GM19455 (cell line): ENCODE data around the gene NFKB1.
A peak's percentile ranks its signal among the peaks of the same experiment; 100 is the strongest.

Experiments used
- ATAC-seq: cut with Tn5 transposase; IDR thresholded peaks from one replicate; pipeline ENCODE4 v1.9.1; 2021; ENCODE audit not compliant: unreplicated experiment

Gene NFKB1

DNA sequence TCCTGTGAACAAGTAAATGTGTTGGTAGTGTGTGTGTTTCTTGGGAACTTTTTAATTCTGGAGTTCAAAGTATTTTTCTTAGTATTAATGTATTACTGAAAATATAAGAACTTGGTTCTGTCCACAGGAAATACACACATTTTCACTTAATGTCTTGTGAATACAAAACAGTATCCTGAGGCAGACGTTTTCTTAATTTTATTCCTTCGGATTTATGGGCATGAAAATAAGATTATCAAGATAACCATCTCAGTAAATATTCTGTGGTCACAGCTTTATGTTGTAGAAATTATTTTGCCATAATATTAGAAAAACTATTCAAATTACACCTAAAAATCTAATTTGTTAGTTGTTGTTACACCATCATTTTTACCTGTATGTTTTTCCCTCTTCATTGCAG lies 29.8 kb downstream of the NFKB1 start:
- ATAC-seq: no peak

DNA sequence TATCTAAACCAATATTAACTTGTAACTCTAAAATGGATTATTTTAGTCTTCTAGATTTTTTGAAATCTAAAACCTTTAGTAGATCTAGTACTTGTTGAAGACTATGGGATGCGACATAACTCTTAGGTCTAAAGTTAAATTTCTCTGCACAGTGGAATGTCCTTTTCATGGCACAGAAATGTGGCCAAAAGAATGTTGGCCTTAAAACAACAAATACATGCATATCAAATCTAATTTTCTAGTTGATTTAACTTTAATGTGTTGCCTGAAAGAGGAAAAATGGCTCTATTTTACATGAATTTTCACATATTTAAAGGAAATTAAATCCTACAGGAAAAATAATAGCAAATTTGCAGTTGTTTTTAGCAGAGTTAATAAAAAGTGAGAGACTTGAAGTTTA lies 30.3 kb downstream of the NFKB1 start:
- no peak for ATAC-seq

GRCh38 chr4:102533348-102533747 lies 32.2 kb downstream of the NFKB1 start:
- ATAC-seq: no peak

DNA sequence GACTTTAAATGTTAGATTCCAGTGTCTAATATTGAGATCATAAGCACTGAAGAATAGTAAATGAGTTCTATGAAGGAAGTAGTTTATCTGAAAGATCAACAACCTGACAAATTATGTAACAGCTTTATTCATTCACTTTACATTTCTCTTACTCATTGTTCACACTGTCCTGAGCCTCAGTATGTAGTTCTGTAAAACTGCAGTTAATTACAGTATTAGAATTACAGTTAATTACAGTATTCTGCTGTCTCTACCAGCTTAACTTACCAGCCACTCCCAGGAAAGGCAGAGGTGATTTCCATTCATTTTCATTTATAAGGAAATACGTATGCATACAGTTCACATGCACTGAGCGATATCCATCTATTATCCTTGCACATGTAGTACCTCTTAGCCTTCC lies 32.7 kb downstream of the NFKB1 start:
- no peak for ATAC-seq

- no peak for ATAC-seq
Measured at GRCh38 chr4:102534845-102535244, 33.7 kb downstream of the NFKB1 start.

GRCh38 chr4:102535398-102536082 lies 34.4 kb downstream of the NFKB1 start:
- peak; percentile 68 for ATAC-seq

DNA sequence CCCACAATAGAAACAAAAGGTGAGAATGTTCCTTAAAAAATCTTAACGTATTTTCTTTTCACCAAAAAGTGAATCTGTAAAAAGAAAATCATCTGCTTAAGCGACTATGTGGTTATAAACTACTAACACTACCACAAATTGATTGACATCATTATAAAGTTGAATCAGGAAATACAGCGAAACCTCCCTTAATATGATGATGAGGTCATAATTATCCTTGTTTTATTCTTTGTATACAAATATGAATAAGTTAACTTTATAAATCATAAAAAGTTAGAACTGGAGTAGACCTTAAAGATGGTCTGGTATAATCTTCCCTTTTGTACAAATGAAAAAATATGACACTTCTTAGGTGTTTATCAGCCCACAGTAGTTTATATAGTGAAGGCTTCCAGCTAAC lies 35.6 kb downstream of the NFKB1 start:
- no peak for ATAC-seq

GRCh38 chr4:102537269-102537668 lies 36.1 kb downstream of the NFKB1 start:
- no peak for ATAC-seq

GRCh38 chr4:102541697-102542096 lies 40.5 kb downstream of the NFKB1 start:
- no peak for ATAC-seq

DNA sequence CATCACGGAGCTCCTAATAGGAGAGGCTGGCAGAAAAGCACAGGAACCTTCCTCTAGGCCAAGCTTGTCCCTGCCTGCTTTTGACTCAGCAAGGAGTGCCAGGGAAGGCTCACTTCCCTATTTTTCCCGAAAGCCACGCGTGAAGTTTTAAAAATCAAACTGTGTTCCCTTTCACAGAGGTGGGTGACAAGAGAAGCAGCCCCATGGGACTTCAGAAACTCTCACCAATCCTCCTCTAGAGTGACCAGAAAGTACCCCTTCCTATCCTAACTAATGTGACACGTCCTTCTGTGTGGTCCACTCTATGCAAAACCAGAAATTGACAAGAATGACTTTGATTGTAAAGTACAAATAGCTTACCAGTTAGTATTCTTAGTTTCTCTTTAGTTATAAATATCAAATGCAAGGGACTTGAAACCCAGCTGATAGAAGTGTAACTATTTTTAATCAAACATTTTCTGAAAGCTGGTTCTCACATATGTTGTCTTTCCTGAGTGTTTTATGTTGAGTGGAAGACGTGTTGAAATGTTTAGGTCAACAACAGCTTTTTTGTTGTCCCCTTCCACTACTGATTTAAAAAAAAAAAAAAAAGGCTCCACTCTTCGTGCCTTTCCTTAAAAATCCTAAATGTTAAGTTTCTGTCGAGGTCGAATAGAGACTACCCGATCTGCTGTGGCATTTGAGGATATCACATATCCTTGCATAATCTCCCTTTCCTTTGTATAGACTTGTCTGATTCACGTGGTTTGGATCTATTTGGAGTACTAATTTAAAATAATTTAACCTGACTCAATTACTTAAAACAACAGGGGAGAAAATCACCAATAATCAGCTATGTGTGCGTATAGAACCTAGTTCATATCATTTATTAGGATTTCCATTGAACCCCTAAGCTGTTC lies 42.1 kb downstream of the NFKB1 start:
- peak; percentile 78 for ATAC-seq

DNA sequence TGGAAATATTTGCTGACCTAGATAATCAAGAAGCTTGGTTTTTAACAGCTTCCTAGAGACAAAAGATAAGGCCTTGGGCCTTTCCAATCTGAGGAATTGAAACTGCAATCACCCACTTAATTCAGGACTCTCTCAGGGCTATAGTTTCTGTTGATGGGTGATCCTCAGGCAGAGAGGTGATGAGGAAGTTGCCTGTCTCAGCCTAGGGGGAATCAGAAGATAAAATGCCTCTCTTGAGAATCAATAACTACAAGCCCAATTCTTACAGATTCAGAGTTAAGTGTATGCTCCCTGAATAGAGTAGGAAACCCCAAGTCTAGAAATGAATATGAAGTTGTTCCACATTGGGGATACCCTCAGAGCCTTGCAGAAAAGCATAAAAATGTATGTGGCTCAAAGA lies 45.5 kb downstream of the NFKB1 start:
- ATAC-seq: no peak

GRCh38 chr4:102547973-102548372 lies 46.8 kb downstream of the NFKB1 start:
- ATAC-seq: no peak

DNA sequence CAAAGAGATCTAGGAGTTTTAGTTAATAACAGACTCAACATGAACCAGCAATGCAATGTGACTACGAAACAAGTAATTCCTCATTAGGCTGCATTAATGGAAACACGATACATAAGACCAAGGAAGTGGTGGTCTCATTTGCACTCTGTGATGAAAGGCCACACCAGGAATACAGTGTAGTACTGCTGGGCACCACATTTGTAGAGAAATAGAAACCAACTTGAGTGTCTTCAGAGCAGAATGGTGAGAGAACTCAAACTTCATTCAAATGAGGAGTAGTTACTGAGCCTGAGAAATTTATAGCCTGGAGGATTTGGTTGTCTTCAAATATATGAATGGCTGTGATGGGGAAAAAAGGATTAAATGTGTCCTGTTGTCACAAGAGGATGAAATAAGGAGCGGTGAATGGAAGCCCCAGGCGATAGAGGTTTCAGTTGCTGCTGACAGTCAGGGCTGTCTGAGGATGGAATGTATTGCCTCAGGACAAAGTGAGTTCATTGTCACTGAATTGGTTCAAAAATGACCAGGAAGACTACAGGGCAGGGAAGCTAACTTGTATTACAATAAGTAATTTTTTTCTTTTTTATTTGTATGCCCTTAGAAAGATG lies 50.9 kb downstream of the NFKB1 start:
- no peak for ATAC-seq

- ATAC-seq: no peak
Measured at GRCh38 chr4:102552781-102553180, 51.6 kb downstream of the NFKB1 start.

- no peak for ATAC-seq
Measured at GRCh38 chr4:102553982-102554381, 52.8 kb downstream of the NFKB1 start.

DNA sequence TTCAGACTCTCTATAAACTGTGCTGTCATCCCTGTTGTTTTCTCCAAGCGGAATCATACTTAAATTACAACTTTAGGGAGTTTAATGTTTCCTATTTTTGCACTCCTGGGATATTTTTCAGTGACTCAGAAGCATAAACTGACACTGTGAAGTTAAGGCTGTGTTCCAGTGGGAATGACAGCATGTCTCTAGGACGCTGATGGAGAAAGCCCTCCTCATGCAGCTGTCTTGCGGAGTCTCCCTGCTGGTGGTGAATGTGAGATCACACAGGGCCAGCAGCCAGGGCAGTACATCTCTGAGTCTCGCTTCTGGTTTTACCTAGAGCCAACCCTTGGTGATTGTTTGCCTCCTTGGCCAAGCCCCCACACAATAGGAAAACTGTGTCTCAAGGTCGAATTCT lies 53.3 kb downstream of the NFKB1 start:
- no peak for ATAC-seq

GRCh38 chr4:102554992-102555391 lies 53.8 kb downstream of the NFKB1 start:
- ATAC-seq: no peak

DNA sequence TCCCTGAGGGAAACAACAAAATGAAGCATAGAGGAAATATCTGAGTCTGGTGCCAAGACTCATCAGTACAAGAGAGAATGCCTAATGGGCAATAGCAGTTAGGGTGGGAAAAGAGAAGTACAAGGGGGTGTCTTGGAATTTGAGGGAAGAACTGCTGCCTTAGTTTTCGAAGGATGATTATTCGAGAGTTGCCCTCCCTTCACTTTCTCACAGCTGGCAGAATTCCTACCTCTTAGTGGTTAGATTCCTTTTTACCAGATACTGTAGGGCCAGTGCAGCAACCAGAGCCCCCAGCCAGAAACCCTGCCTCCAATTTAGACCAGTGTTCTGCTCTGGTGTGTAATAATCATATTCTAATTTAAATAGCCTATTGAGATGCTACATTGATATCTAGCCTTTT lies 56.5 kb downstream of the NFKB1 start:
- ATAC-seq: no peak

DNA sequence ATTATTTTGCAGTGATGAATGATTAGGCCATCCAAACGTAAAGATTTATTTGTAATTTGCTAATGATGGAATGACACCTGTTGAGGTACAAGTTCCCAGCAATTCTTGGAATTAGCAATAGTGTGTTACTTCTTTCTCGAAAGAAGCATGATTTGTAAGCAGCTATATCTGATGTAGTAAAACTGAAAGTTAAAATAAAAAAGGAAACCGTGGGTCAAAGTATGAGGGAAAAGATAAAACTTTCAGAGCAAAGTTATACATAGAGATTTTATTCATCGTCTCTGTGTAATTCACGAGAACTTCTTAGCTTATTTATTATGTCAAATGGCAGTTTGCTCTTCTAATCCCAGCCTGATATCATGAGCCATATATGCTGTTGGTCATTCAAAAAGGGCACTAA lies 59.0 kb downstream of the NFKB1 start:
- no peak for ATAC-seq

GRCh38 chr4:102560571-102561341 lies 59.6 kb downstream of the NFKB1 start:
- no peak for ATAC-seq

DNA sequence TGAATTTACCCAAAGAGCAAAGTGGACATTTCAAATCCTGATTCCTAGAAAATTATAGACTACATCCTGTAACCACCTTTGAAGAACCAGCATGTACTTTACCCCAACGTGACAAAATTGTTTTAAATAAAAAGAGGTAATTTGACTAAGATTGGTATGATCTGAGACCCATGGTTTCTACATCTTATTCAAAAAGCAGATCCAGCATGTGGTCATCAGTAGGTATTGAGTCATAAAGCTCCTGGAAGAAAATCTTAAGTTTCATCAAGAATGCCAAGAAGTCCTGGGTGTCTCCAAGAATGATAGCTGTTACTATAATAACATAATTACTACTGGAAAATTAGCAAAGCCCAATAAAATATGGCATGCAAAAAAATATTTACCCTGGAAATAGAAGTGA lies 61.8 kb downstream of the NFKB1 start:
- no peak for ATAC-seq
